Mucosa of descending colon (tissue), 3 donors: Measurements from ENCODE around the gene CPA4. TPM values are rescaled to one million over a fixed set of nuclear protein-coding genes. Genes with fewer than 3 reads are reported as not detected.

Experiments
- ATAC-seq: fragments of 200-7000 bp; cut with Tn5 transposase; one replicate; pipeline ENCODE4 v1.9.1; 2020; ENCODE audit warnings: mild to moderate bottlenecking, moderate library complexity
- DNase-seq, 3 donors: peaks; one replicate each; pipeline ENCODE4 v3.0.0-alpha.2; 2020
- H3K36me3 ChIP-seq: fragments of 200-600 bp; one replicate; pipeline ENCODE4 v1.8.0; 2021; ENCODE audit warnings: low read depth, mild to moderate bottlenecking
- H3K4me1 ChIP-seq: fragments of 200-600 bp; one replicate; pipeline ENCODE4 v1.8.0; 2021; ENCODE audit warnings: low read depth, mild to moderate bottlenecking
- H3K4me3 ChIP-seq: fragments of 200-600 bp; one replicate; pipeline ENCODE4 v1.8.0; 2021; ENCODE audit warnings: mild to moderate bottlenecking
- H3K9me3 ChIP-seq: fragments of 200-600 bp; one replicate; pipeline ENCODE4 v1.8.0; 2021; ENCODE audit warnings: mild to moderate bottlenecking
- intact Hi-C, 2 donors: fragments of 100-400 bp; cut with DNase I in 1 of 2; cut with micrococcal nuclease in 1 of 2; formaldehyde crosslinking; loops; one replicate each; pipeline versions ENCODE4 v1.11.0 to v1.11.1; 2022; cut with DNase I, micrococcal nuclease
- total RNA-seq, 3 donors: library from RNA; stranded (reverse); fragmentation: NEBNext Ultra II Directional in 2 of 3; extraction: Animal tissue kit (Norgen Biotek cat#: 25700) in 2 of 3; gene quantifications; one replicate each; pipeline versions ENCODE4 v1.2.1 to v1.2.4, GENCODE V29; 2021 to 2023
- TF ChIP-seq, protein P1 (sequence below): fragments of 200-600 bp; IDR thresholded peaks from one replicate; pipeline ENCODE4 v1.8.0; 2022; ENCODE audit warnings: antibody characterized with exemption, mild to moderate bottlenecking
- donor health status: DM: no; HTN: no; CAD: no; lungs with moderate emphysema.
- donor health status: DM: no; HTN: no; CAD: no.
- donor health status: DM: no; HTN: yes; CAD: no.

CPA4 gene
- total RNA-seq, 3 donors from 2014 or later, result not detected

GRCh38 chr7:130334274-130334673, 41.3 kb downstream of the CPA4 start:
- Histone ChIP-seq H3K4me1 (no peaks in the 10 kb centered on the region), H3K36me3 (no peaks in the 10 kb centered on the region), H3K9me3 (no peaks in the 10 kb centered on the region), H3K4me3 (no peak overlapping the region)
- intact Hi-C loops, result no loop called here
- no peak for ATAC-seq
- TF ChIP-seq, protein P1, sequence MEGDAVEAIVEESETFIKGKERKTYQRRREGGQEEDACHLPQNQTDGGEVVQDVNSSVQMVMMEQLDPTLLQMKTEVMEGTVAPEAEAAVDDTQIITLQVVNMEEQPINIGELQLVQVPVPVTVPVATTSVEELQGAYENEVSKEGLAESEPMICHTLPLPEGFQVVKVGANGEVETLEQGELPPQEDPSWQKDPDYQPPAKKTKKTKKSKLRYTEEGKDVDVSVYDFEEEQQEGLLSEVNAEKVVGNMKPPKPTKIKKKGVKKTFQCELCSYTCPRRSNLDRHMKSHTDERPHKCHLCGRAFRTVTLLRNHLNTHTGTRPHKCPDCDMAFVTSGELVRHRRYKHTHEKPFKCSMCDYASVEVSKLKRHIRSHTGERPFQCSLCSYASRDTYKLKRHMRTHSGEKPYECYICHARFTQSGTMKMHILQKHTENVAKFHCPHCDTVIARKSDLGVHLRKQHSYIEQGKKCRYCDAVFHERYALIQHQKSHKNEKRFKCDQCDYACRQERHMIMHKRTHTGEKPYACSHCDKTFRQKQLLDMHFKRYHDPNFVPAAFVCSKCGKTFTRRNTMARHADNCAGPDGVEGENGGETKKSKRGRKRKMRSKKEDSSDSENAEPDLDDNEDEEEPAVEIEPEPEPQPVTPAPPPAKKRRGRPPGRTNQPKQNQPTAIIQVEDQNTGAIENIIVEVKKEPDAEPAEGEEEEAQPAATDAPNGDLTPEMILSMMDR, result no peak
- DNase-seq, result no peak

- TF ChIP-seq, protein P1, result no peak
- no peak for ATAC-seq
- H3K9me3 ChIP-seq, result no peaks in the 10 kb centered on the region
Observed at GRCh38 chr7:130337410-130337971, 44.5 kb downstream of the CPA4 start.

DNA sequence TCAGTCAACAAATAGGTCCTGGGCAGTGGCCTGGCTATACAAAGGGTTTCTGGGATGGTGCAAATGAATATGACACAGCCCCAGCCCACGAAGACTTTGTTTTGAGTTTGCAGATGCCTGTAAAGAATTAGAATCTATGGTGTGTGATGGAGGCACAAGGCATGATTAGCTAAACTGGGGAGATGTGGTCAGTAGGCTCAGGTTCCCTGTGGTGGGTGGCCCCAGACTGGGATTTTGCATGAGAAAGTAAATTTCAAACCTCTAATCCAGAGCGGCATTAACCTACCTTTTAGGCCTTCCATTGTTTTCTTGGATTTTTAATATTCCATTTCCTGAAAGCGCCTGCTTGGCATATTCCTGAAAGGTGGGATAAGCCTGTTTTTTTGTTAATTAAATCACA, 45.3 kb downstream of the CPA4 start:
- no peaks in the 10 kb centered on the region for H3K36me3 ChIP-seq
- no peaks in the 10 kb centered on the region for H3K4me1 ChIP-seq
- TF ChIP-seq, protein P1, result no peak
- intact Hi-C loops, result no loop called here
- DNase-seq, result no peak
- no peak for ATAC-seq
- no peak overlapping the region for H3K4me3 ChIP-seq
- no peaks in the 10 kb centered on the region for H3K9me3 ChIP-seq

More at GRCh38 chr7:130337410-130337971, 44.5 kb downstream of the CPA4 start:
- no peaks in the 10 kb centered on the region for H3K4me1 ChIP-seq
- no peak for DNase-seq
- H3K4me3 ChIP-seq, result no peak overlapping the region
- intact Hi-C loops, result no loop called here
- H3K36me3 ChIP-seq, result no peaks in the 10 kb centered on the region

DNA sequence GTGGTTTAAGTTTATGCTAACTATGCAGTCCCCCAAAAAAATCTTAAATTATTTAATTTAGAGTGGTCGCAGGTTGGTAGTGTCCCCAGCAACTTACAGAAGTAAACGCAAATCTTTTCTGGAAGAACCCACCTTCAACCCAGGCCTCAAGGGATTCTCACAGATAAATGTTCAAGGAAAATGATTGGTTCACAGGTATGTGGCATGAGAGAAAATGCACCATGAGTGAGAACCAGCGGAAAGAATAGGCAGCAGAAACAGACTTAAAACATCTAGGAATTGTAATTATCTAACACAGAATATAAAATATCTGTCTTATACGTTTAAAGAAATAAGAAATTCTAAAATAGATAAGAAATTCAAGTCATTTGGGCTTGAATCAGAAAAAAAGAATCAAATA, 48.9 kb downstream of the CPA4 start:
- Histone ChIP-seq H3K4me1 (no peaks in the 10 kb centered on the region), H3K36me3 (no peaks in the 10 kb centered on the region), H3K9me3 (no peaks in the 10 kb centered on the region), H3K4me3 (no peak overlapping the region)
- no peak for ATAC-seq
- TF ChIP-seq, protein P1, result no peak
- intact Hi-C loops, result no loop called here
- no peak for DNase-seq

DNA sequence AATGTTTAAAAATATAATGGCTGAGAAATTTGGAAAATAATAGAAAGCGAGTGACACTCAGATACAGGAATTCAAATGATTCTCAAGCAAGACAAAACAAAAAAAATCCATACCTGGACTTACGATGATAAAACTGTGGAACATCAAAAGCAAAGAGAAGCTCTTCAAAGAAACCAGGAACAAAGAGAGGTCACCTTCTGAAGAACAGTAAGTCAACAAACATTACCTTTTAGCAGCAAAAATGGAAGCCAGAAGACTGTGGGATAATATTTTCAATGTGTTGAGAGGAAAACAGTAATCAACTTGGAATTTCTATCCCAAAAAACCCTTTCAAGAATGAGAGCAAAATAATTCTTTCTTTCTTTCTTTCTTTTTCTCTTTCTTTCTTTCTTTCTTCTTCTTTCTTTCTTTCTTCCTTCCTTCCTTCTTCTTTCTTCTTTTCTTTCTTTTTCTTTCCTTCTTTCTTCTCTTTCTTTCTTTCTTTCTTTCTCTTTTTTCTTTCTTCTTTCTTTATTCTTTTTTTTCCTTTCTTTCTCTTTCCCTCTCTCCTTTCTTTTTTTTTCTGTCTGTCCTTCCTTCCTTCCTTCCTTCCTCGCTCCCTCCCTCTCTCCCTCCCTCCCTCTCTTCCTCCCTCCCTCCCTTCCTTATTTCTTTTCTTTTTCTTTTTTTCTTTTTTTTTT, 49.9 kb downstream of the CPA4 start:
- H3K4me1 ChIP-seq, result no peaks in the 10 kb centered on the region
- TF ChIP-seq, protein P1, result no peak
- no peaks in the 10 kb centered on the region for H3K9me3 ChIP-seq
- DNase-seq (no peak), ATAC-seq (no peak)
- no peak overlapping the region for H3K4me3 ChIP-seq
- intact Hi-C loops, result no loop called here
- H3K36me3 ChIP-seq, result no peaks in the 10 kb centered on the region
